KOPT-K1 (cell line): Measurements from ENCODE around the gene P3R3URF.

Experiments
- H3K27ac ChIP-seq: fragments of 200-600 bp; sonication (generic); 2 replicates; pipeline ENCODE4 v1.5.1; 2016; ENCODE audit warnings: antibody characterized with exemption, mild to moderate bottlenecking, low read depth, low read length; ENCODE audit not compliant: poor library complexity, severe bottlenecking
- H3K36me3 ChIP-seq: fragments of 200-600 bp; sonication (generic); 2 replicates; pipeline ENCODE4 v1.5.1; 2017; ENCODE audit warnings: antibody characterized with exemption, mild to moderate bottlenecking, low read length, moderate library complexity; ENCODE audit not compliant: insufficient read depth
- H3K9me3 ChIP-seq: fragments of 200-600 bp; sonication (generic); 2 replicates; pipeline ENCODE4 v1.5.1; 2017; ENCODE audit warnings: antibody characterized with exemption, low read length, mild to moderate bottlenecking; ENCODE audit not compliant: insufficient read depth, poor library complexity, severe bottlenecking

The P3R3URF gene

DNA sequence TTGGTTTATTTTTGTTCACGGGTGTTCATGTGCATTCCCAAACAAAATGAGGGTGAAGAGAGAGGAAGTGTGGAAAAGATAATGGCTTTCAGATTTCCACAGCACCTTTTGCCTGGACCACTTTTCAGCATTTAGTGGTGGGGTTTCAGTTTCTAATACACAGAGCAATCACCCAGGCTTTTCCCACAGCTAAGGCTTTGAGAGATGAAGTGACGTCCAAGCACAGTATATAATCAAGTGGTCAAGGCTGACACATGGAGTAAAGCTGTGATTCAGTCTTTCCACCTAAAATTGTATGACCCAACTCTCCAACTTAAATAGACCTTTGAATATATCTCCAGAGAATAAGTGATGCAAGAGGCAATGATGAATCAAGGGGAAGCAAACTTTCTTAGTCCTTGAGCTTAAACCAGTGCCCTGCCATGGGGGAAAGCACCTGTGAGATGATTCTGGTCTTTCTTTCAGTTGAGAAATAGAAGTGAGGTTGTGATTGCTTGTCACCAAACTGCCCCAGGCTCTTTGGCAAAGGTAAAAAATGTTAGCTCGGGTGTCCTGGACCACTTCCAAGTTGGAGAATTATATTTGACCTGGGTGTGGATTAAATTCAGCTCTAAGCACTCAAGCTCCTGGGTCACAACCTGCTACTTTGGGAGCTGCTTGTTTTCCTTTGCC is 41.5 kb downstream of the P3R3URF start:
- Histone ChIP-seq H3K9me3 (no peaks in the 10 kb centered on the region), H3K36me3 (no peaks in the 10 kb centered on the region), H3K27ac (no peak overlapping the region)

GRCh38 chr1:46133781-46134350 is 42.4 kb downstream of the P3R3URF start:
- no peaks in the 10 kb centered on the region for H3K9me3 ChIP-seq
- peak overlapping the region; percentile 94 for H3K27ac ChIP-seq
- no peaks in the 10 kb centered on the region for H3K36me3 ChIP-seq

- Histone ChIP-seq H3K27ac (peak overlapping the region; percentile 94), H3K9me3 (no peaks in the 10 kb centered on the region), H3K36me3 (no peaks in the 10 kb centered on the region)
Observed at GRCh38 chr1:46133181-46133658, 43.1 kb downstream of the P3R3URF start.

GRCh38 chr1:46132529-46133180 is 43.6 kb downstream of the P3R3URF start, which contains the start of gene PIK3R3:
TSS of gene PIK3R3 (minus strand) at chr1:46132629. CDS start at chr1:46131952, 677 bp downstream.
- no peaks in the 10 kb centered on the region for H3K36me3 ChIP-seq
- H3K27ac ChIP-seq: peak within 1 kb of the TSS; percentile 94
- no peaks in the 10 kb centered on the region for H3K9me3 ChIP-seq

- no peaks in the 10 kb centered on the region for H3K9me3 ChIP-seq
- H3K27ac ChIP-seq: peak overlapping the region; percentile 94
- no peaks in the 10 kb centered on the region for H3K36me3 ChIP-seq
Observed at GRCh38 chr1:46131712-46132528, 44.4 kb downstream of the P3R3URF start.

DNA sequence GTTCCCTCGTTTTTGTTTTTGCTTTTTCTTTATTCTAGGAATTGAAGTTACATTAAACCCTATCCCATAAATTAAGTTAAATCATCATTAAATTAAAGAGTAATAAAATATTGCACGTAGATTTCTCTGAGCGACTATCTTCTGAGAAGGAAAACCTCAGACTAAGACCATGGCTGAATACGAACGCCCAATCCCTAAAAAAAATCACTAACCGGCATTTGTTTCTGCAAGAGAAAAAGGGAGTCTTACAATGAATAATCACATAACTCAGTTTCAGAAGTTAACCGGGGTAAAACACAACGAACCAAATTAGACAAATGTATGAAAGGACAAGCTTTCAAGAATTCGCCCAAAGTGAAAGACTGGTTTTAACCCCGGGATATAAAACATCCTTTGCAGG is 45.2 kb downstream of the P3R3URF start:
- Histone ChIP-seq H3K27ac (peak overlapping the region; percentile 46), H3K9me3 (no peaks in the 10 kb centered on the region), H3K36me3 (no peaks in the 10 kb centered on the region)

- Histone ChIP-seq H3K9me3 (no peaks in the 10 kb centered on the region), H3K27ac (peak overlapping the region; percentile 46), H3K36me3 (no peaks in the 10 kb centered on the region)
Observed at GRCh38 chr1:46130606-46131005, 45.7 kb downstream of the P3R3URF start.

- peak overlapping the region; percentile 46 for H3K27ac ChIP-seq
- no peaks in the 10 kb centered on the region for H3K9me3 ChIP-seq
- H3K36me3 ChIP-seq: no peaks in the 10 kb centered on the region
Observed at GRCh38 chr1:46130121-46130520, 46.2 kb downstream of the P3R3URF start.

- Histone ChIP-seq H3K9me3 (no peaks in the 10 kb centered on the region), H3K36me3 (no peaks in the 10 kb centered on the region), H3K27ac (no peak overlapping the region)
Observed at GRCh38 chr1:46128344-46128743, 47.9 kb downstream of the P3R3URF start.
